DND-41 (cell line): ENCODE data around the gene SKIDA1.

Experiments
- EZH2 ChIP-seq: IDR thresholded peaks from 3 replicates; pipeline ENCODE4 v1.6.1; 2012; ENCODE audit warnings: borderline replicate concordance, low read depth, mild to moderate bottlenecking, moderate library complexity, low read length, inconsistent platforms; ENCODE audit not compliant: severe bottlenecking
- TF ChIP-seq, protein P1 (sequence below): IDR thresholded peaks from 2 replicates; pipeline ENCODE4 v1.5.1; 2012; ENCODE audit warnings: borderline replicate concordance, low read length, moderate library complexity, mild to moderate bottlenecking; ENCODE audit not compliant: poor library complexity, severe bottlenecking; ENCODE audit errors: extremely low read depth

DNA sequence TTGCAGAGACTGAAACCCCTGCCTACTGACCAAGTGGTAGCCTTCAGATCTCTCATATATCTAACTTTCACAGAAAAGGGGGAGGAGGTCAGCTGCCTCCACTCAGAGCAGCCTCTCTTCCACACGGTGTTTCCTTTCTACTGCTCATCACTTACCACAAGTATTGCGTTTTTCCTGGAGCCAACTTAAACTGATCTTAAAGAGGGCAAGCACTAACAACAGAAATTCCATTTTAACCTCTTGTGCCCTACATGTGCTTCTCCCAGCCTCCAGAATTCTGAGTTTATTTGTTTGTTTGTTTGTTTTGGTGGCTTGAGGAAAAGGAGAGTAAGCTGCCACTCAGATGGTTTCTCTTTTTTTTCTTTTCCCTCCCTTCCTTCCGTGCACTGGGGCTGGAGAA is 19.1 kb downstream of the SKIDA1 start:
- TF ChIP-seq, protein P1, sequence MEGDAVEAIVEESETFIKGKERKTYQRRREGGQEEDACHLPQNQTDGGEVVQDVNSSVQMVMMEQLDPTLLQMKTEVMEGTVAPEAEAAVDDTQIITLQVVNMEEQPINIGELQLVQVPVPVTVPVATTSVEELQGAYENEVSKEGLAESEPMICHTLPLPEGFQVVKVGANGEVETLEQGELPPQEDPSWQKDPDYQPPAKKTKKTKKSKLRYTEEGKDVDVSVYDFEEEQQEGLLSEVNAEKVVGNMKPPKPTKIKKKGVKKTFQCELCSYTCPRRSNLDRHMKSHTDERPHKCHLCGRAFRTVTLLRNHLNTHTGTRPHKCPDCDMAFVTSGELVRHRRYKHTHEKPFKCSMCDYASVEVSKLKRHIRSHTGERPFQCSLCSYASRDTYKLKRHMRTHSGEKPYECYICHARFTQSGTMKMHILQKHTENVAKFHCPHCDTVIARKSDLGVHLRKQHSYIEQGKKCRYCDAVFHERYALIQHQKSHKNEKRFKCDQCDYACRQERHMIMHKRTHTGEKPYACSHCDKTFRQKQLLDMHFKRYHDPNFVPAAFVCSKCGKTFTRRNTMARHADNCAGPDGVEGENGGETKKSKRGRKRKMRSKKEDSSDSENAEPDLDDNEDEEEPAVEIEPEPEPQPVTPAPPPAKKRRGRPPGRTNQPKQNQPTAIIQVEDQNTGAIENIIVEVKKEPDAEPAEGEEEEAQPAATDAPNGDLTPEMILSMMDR, result no peak
- no peak for TF ChIP-seq EZH2
